GM13976 (cell line): ENCODE measurements around the gene TFF2.

ENCODE experiments used
- DNase-seq: peaks from one replicate; pipeline ENCODE4 v3.0.0; 2012; ENCODE audit warnings: low spot score
- in situ Hi-C: fragments of 300-500 bp; cut with MboI; formaldehyde crosslinking; loops from one replicate; pipeline ENCODE4 v1.12.0; 2022; ENCODE audit warnings: low sequenced_read_pairs, mixed read lengths, inconsistent platforms; ENCODE audit not compliant: unreplicated experiment
- TF ChIP-seq, protein P1 (sequence below): IDR thresholded peaks from 2 replicates; pipeline ENCODE4 v1.5.1; 2012; ENCODE audit warnings: borderline replicate concordance, mild to moderate bottlenecking; ENCODE audit not compliant: insufficient read depth; ENCODE audit errors: extremely low read depth, missing control alignments, control extremely low read depth

The TFF2 gene

DNA sequence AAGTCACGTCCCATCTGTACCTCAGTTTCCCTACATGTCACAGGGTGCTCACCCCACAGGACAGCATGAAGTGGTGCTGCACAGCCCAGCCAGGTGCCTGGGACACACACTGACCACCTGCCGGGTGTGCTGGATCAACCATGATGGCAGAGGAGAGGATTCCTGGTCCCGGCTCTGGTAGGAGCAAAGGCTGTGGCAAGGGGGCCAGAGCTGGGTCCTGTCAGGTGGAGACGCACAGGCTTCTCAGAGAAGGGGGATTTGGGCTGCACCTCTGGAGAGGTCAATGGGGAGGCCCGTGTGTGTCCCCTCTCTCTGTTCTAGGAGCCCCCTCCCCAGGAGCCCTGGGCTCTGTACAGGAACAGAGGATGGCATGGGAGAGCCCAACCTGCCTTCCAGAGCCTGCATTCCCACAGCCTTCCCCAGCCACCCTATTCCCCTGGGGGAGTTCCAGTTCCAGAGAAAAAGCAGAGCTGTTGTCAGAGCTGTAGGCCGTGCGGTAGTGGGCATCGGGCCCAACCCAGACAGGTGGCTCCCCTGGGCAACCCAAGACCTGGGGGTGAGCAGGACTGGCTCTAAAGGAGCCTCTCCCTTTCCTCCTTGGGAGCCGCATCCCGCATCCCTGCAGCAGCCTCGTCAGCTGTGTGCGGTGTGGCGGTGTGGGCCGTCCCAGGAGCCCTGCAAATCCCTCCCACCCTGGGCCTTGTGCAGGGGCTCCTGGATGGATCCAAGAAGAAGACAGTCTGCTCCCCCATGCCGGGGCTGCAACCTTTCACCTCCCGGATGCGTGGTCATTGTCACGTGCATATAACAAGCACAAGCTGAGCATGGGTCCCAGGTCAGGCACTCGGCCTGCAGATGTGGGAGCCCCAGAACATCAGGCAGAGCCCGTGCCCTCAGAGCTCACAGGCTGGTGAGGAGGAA lies 32.7 kb downstream of the TFF2 start:
- DNase-seq = no peak
- TF ChIP-seq, protein P1, sequence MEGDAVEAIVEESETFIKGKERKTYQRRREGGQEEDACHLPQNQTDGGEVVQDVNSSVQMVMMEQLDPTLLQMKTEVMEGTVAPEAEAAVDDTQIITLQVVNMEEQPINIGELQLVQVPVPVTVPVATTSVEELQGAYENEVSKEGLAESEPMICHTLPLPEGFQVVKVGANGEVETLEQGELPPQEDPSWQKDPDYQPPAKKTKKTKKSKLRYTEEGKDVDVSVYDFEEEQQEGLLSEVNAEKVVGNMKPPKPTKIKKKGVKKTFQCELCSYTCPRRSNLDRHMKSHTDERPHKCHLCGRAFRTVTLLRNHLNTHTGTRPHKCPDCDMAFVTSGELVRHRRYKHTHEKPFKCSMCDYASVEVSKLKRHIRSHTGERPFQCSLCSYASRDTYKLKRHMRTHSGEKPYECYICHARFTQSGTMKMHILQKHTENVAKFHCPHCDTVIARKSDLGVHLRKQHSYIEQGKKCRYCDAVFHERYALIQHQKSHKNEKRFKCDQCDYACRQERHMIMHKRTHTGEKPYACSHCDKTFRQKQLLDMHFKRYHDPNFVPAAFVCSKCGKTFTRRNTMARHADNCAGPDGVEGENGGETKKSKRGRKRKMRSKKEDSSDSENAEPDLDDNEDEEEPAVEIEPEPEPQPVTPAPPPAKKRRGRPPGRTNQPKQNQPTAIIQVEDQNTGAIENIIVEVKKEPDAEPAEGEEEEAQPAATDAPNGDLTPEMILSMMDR = no peak
- in situ Hi-C loops = no loop called here

DNA sequence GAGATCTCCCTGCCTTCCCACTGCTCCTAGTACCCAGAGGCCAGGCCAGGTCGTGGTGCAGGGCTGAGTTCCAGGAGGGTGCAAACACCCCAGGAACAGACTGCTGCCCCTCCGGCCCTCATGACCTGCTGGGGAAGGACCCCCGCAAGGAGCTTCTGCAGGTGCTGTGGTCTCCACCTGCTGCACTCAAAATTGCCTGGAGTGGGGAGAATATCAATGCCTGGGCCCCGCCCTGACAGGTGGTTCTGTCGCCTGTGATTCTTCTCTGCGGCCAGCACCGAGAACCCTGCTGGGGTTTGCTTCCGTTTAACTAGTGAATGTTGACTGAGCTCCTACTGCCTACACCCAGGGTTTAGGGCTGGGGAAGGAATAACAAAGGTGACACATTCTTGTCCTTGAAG lies 33.5 kb downstream of the TFF2 start:
- DNase-seq = no peak
- TF ChIP-seq, protein P1 = no peak
- in situ Hi-C loops = no loop called here

DNA sequence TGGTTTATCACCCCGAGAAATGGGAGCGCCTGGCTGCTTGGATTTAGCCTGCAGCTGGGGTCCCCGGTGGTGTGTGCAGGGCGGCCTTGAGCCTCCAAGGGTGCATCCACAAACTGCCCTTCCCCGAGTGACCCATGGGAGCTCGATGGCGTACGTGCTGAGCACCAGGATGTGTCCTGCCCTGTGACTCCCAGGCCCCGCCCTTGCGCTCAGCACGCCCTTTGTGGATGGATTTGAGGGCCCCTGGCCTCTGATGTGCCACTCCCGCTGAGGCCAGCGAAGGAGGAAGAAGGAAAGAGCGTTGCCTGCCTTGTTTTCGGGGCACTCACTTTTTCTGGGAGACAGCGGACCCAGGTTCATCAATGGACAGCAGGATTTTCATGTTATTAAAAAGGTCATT lies 33.9 kb downstream of the TFF2 start:
- DNase-seq = no peak
- in situ Hi-C loops = no loop called here
- TF ChIP-seq, protein P1 = no peak

DNA sequence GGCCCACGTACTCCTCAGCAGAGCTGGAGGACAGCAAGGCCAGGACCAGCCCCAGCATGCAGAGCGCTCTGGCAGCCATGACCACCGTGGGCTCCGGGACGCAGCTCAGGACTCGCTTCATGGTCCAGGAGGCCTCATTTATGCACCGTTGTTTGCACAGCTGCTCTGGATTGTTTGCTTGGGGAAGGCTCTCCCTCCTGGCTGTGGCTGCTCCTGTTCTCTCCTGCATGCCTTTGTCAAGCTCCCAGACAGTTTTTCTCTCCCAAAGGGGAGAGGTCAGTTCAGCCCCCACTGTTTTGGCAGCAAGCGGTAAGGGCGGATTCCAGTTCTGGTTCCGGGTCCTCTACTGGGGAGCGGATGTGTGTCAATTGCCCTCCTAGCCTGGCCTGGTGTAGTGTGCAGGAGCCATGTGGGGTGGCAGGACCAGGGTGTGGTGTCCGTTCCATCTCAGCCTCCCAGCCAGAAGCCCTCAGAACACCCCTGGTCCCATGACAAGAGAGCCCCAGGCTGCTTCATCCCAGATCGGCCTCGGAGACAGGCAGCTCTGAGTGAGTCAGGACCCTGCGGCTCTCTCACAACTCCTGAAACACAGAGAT lies 35.4 kb downstream of the TFF2 start, which contains the start of gene TFF3:
Gene TFF3 (minus strand): TSS at position 114 of the 596 bp plus-strand sequence. CDS start 35 bp downstream, at position 79.
- TF ChIP-seq, protein P1 = no peak
- in situ Hi-C loops = no loop called here
- no peak for DNase-seq

DNA sequence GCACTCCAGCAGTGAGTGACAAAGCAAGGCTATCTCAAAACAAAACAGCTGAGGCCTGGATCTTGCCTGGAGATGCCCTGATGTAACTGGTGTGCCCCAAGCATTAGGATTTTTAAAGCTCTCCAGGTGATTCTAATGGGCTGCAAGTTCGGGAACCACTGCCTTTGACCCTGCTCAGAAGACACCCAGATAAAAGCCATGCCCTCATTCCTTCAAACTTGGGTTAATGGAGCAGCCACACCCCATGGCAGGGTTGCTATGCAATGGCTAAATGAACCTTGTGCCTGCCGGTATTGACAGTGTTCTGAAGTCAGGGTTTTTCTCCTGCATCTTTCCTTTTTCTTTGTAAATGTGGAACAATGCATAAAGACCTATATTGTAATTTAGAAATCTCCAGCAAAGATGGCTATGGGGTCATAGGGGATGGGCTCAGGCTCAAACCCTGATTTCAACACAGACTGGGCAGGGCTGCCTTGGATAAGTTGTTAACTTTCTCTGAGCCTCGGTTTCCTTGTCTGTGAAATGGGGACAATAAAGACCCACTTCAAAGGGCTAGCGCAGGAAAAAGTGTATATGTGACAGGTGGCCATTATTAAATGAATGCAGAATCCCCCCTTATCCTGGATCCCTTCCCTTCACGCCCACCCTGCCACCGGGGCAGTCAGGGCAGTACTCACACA lies 36.0 kb downstream of the TFF2 start:
- TF ChIP-seq, protein P1 = no peak
- no peak for DNase-seq
- in situ Hi-C loops = no loop called here

DNA sequence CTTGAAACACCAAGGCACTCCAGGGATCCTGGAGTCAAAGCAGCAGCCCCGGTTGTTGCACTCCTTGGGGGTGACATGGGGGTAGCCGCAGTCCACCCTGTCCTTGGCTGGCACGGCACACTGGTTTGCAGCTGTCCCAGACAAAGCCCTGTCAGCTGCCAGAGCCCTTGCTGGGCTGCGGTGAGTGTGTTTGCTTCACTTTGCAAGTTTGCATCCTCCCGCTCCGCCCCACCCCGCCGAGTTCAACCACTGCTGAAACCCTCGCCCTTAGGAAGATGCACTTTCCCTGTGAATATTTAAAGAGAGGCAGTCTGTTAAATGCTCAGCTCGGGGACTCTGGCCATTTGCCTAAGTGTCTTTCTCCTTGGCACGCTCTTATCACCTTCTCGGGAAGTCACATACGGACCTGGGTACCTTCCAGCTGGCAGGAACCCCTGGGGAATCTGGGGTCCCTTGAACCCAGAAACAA lies 37.3 kb downstream of the TFF2 start:
- in situ Hi-C loops = no loop called here
- no peak for DNase-seq
- TF ChIP-seq, protein P1 = no peak
